K562 (cell line): ENCODE data around the gene STOM. TPM values are rescaled to one million over a fixed set of nuclear protein-coding genes. Genes with fewer than 3 reads are reported as not detected.

ENCODE experiments used
- ATAC-seq: fragments of 200-7000 bp; cut with Tn5 transposase; 3 replicates; pipeline ENCODE4 v1.9.1; 2020; ENCODE audit warnings: moderate library complexity
- BruUV-seq: library from RNA; stranded (reverse); fragments of 400-500 nt; replicated peaks from 2 replicates; lab custom pipeline; 2021; lab: Mats Ljungman, UMichigan
- CTCF ChIA-PET: fragments of 300-600 bp; formaldehyde crosslinking; extraction: SDS; loops from one replicate; lab custom pipeline; 2021; ENCODE audit warnings: low intra/inter-chr PET ratio; lab: Yijun Ruan, JAX
- POLR2A ChIA-PET: fragments of 300-600, 350-650 bp; sonication (Branson Sonifier 250); formaldehyde crosslinking; extraction: SDS; loops from one replicate; lab custom pipeline; 2021; ENCODE audit warnings: antibody characterized with exemption, inconsistent platforms; lab: Yijun Ruan, JAX
- DNase-seq, 4 experiments: peaks; one replicate each; pipeline versions ENCODE4 v3.0.0 to v3.0.0-alpha.2; 2011 to 2018; ENCODE audit warnings: low spot score in 3 of 4, mixed read lengths in 3 of 4; ENCODE audit errors: extremely low read depth in 1 of 4
- FAIRE-seq: peaks from 2 replicates; lab custom pipeline; 2011; peaks lifted over from hg19 to GRCh38; lab: Jason Lieb, UNC
- H2AFZ ChIP-seq: 2 replicates; pipeline ENCODE4 v1.6.0; 2011; ENCODE audit warnings: low read depth, low read length, control low read depth, inconsistent platforms
- H3K27ac ChIP-seq: fragments of 200-600 bp; 3 replicates; pipeline ENCODE4 v1.8.0; 2011; ENCODE audit warnings: low read depth, mild to moderate bottlenecking, control low read depth, inconsistent platforms, low read length, moderate library complexity, mixed read lengths; ENCODE audit errors: extremely low read depth
- H3K27me3 ChIP-seq, 2 experiments: fragments of 300-600 bp in 1 of 2; 2 replicates in 1 of 2; 3 replicates in 1 of 2; pipeline versions ENCODE4 v1.6.0 to v1.8.0; 2011; ENCODE audit warnings: inconsistent platforms in 2 of 2, low read length in 2 of 2, mild to moderate bottlenecking in 1 of 2, mixed read lengths in 1 of 2, moderate library complexity in 1 of 2; ENCODE audit not compliant: control insufficient read depth in 2 of 2, insufficient read depth in 2 of 2
- H3K36me3 ChIP-seq: fragments of 300-600 bp; 3 replicates; pipeline ENCODE4 v1.8.0; 2011; ENCODE audit warnings: mild to moderate bottlenecking, low read length, inconsistent platforms; ENCODE audit not compliant: control insufficient read depth, insufficient read depth
- H3K4me1 ChIP-seq, 2 experiments: fragments of 200-600 bp in 1 of 2; replicated peaks in 1 of 2; 2 replicates in 1 of 2; 3 replicates in 1 of 2; pipeline versions ENCODE4 v1.5.1 to v1.8.0; 2011; ENCODE audit warnings: inconsistent platforms in 2 of 2, low read length in 2 of 2, mild to moderate bottlenecking in 1 of 2, mixed read lengths in 1 of 2, moderate library complexity in 1 of 2; ENCODE audit not compliant: control insufficient read depth in 2 of 2, insufficient read depth in 2 of 2
- H3K4me2 ChIP-seq: 2 replicates; pipeline ENCODE4 v1.6.1; 2011; ENCODE audit warnings: low read length, control low read depth, inconsistent platforms, mixed read lengths; ENCODE audit not compliant: insufficient read depth
- H3K4me3 ChIP-seq: fragments of 200-600 bp; sonication (generic), shearing (Covaris generic); 2 replicates; pipeline ENCODE4 v1.5.1; 2016; ENCODE audit warnings: control low read depth, inconsistent platforms
- H3K79me2 ChIP-seq: fragments of 200-600 bp; 3 replicates; pipeline ENCODE4 v1.8.0; 2011; ENCODE audit warnings: low read length, inconsistent platforms; ENCODE audit not compliant: control insufficient read depth, insufficient read depth
- H3K9ac ChIP-seq, 2 experiments: 2 replicates each; pipeline versions ENCODE4 v1.6.0 to v1.6.1; 2011; ENCODE audit warnings: low read depth in 2 of 2, low read length in 2 of 2, control low read depth in 1 of 2, inconsistent platforms in 1 of 2, mild to moderate bottlenecking in 1 of 2, mixed read lengths in 1 of 2; ENCODE audit not compliant: insufficient read depth in 1 of 2
- H3K9me1 ChIP-seq: one replicate; pipeline ENCODE4 v1.6.0; 2011; ENCODE audit warnings: inconsistent platforms, mild to moderate bottlenecking, low read length, moderate library complexity; ENCODE audit not compliant: control insufficient read depth, insufficient read depth
- H3K9me3 ChIP-seq: replicated peaks from 2 replicates; pipeline ENCODE4 v1.5.1; 2011; ENCODE audit warnings: low read depth, low read length, inconsistent platforms; ENCODE audit not compliant: control insufficient read depth, insufficient read depth
- H4K20me1 ChIP-seq: replicated peaks from 2 replicates; pipeline ENCODE4 v1.6.1; 2011; ENCODE audit warnings: low read length, inconsistent platforms, mixed read lengths; ENCODE audit not compliant: control insufficient read depth, insufficient read depth
- CGGBP1 ChIP-seq: fragments of 250-450 bp; sonication (Bioruptor Pico); IDR thresholded peaks from 2 replicates; pipeline ENCODE4 v1.9.0; 2021; ENCODE audit warnings: mild to moderate bottlenecking
- CHCHD3 ChIP-seq: fragments of 250-450 bp; sonication (Bioruptor Pico); IDR thresholded peaks from 2 replicates; pipeline ENCODE4 v2.1.2; 2022; ENCODE audit warnings: mild to moderate bottlenecking
- EGR1 ChIP-seq: fragments of 450-650 bp; conservative IDR thresholded peaks from 2 replicates; pipeline ENCODE4 v1.6.1; 2017; ENCODE audit warnings: mild to moderate bottlenecking
- FOXM1 ChIP-seq, 2 experiments: fragments of 450-650 bp in 1 of 2; sonication (generic) in 1 of 2; formaldehyde crosslinking in 1 of 2; IDR thresholded peaks; 2 replicates each; pipeline versions ENCODE4 v1.6.1 to v1.9.0; 2017 to 2022; ENCODE audit warnings: low read depth in 2 of 2, mild to moderate bottlenecking in 2 of 2, missing genetic modification reagents in 1 of 2, moderate library complexity in 1 of 2
- ID3 ChIP-seq, 2 experiments: fragments of 250-450 bp in 1 of 2; fragments of 450-650 bp in 1 of 2; sonication (Bioruptor Pico) in 1 of 2; IDR thresholded peaks; 2 replicates each; pipeline versions ENCODE4 v1.6.1 to v1.8.0; 2016 to 2021; ENCODE audit warnings: mild to moderate bottlenecking in 2 of 2, moderate library complexity in 2 of 2, missing compliant biosample characterization in 1 of 2, missing genetic modification characterization in 1 of 2
- ILF3 ChIP-seq: fragments of 450-650 bp; IDR thresholded peaks from 2 replicates; pipeline ENCODE4 v1.6.1; 2018; ENCODE audit warnings: antibody characterized with exemption, mild to moderate bottlenecking, moderate library complexity, borderline replicate concordance
- KAT2B ChIP-seq: IDR thresholded peaks from one replicate; pipeline ENCODE4 v1.6.1; 2012; ENCODE audit warnings: low read depth, mild to moderate bottlenecking, control low read depth, inconsistent platforms, low read length, moderate library complexity
- L3MBTL2 ChIP-seq: fragments of 450-650 bp; IDR thresholded peaks from 2 replicates; pipeline ENCODE4 v1.6.1; 2016; ENCODE audit warnings: mild to moderate bottlenecking, moderate library complexity
- SMARCA4 ChIP-seq: fragments of 450-650 bp; IDR thresholded peaks from 2 replicates; pipeline ENCODE4 v1.6.1; 2016
- SMC3 ChIP-seq: conservative IDR thresholded peaks from 2 replicates; pipeline ENCODE4 v1.6.1; 2011; ENCODE audit warnings: low read depth, low read length, improper control_type of control experiment; ENCODE audit not compliant: insufficient read depth
- THRB ChIP-seq: fragments of 450-650 bp; formaldehyde crosslinking; conservative IDR thresholded peaks from 2 replicates; pipeline ENCODE4 v1.4.0; 2022; ENCODE audit warnings: mild to moderate bottlenecking, missing genetic modification characterization
- ZBTB2 ChIP-seq: fragments of 450-650 bp; IDR thresholded peaks from 2 replicates; pipeline ENCODE4 v1.6.1; 2016; ENCODE audit warnings: antibody characterized with exemption
- WGBS: fragments of 100-300 bp; shearing (Covaris generic); methylation state at CpG from one replicate; pipeline ENCODE4 v1.1.6; 2016; ENCODE audit warnings: low coverage, mixed read lengths; ENCODE audit not compliant: insufficient coverage; ENCODE audit errors: missing lambda C conversion rate; 5-methylcytosine and 5-hydroxymethylcytosine counted together
- in situ Hi-C: fragments of 300-500 bp; cut with MboI; formaldehyde crosslinking; loops from 4 replicates; pipeline ENCODE4 v1.15.0; 2018; ENCODE audit warnings: inconsistent platforms, mixed read lengths
- intact Hi-C: fragments of 100-400 bp; cut with micrococcal nuclease; formaldehyde crosslinking; loops from 2 replicates; pipeline ENCODE4 v1.14.2; 2022
- polyA plus RNA-seq, 8 experiments: library from polyadenylated mRNA; depleted of rRNA in 4 of 8; stranded (reverse) in 5 of 8; unstranded in 3 of 8; fragments of >200 nt; fragmentation: Nextera tagmentation in 2 of 8; fragmentation: Illumina TruSeq in 1 of 8; extraction: Ambion mirVana in 2 of 8; extraction: Trizol in 1 of 8; gene quantifications; 2 replicates each; pipeline versions ENCODE4 v1.2.1 to v1.2.3, GENCODE V29; 2011 to 2014; ENCODE audit warnings: inconsistent platforms in 1 of 8, missing spikeins in 1 of 8
- total RNA-seq, 7 experiments: library from RNA; depleted of rRNA in 6 of 7; stranded (reverse); fragments of >200 nt in 6 of 7; fragmentation: Illumina TruSeq in 2 of 7; extraction: Trizol in 2 of 7; gene quantifications; 2 replicates each; pipeline versions ENCODE4 v1.2.1 to v1.2.3, GENCODE V29; 2011 to 2021; ENCODE audit warnings: low replicate concordance in 1 of 7

Gene STOM
- total and polyA plus RNA-seq, 9 of the 15 experiments (the other 6 are each of a cell fraction or from before 2014, with no cell fraction given), result 23.2 to 140 (median 43.9) TPM

- in situ Hi-C loops (no loop called here), intact Hi-C loops (no loop called here)
- Histone ChIP-seq H3K4me3 (no peak overlapping the region), H3K27ac (no peak overlapping the region), H3K9me1 (no peaks in the 10 kb centered on the region), H3K27me3 (no peaks in the 10 kb centered on the region), H3K9me3 (no peaks in the 10 kb centered on the region), H3K4me2 (no peak overlapping the region), H2AFZ (no peak overlapping the region), H4K20me1 (no peaks in the 10 kb centered on the region), H3K4me1 (peaks cover 14 to 20% of the 10 kb centered on the region in 2 experiments; a peak in 4 of 5 replicates), H3K36me3 (peaks cover 34% of the 10 kb centered on the region; the same call in 2 of the 3 replicates), H3K79me2 (no peaks in the 10 kb centered on the region), H3K9ac (no peak overlapping the region)
- FAIRE-seq (no peak), ATAC-seq (no peak), DNase-seq (no peak)
- CTCF ChIA-PET, result no interaction called here
- no TSS peak for BruUV-seq
- 91% methylated on average over 4 of the region's 4 CpGs for WGBS
- TF ChIP-seq ID3 (CRISPR knock-in tag; IDR thresholded peaks at IDR 0.05) (no peak), ID3 (tag; IDR thresholded peaks at IDR 0.05) (no peak), CGGBP1 (CRISPR knock-in tag) (no peak), EGR1 (no peak), THRB (CRISPR knock-in tag) (no peak), ILF3 (no peak), ZBTB2 (no peak), CHCHD3 (CRISPR knock-in tag) (no peak), L3MBTL2 (no peak), KAT2B (no peak), SMARCA4 (no peak), FOXM1 (IDR thresholded peaks at IDR 0.05; ENCODE audit: low read depth) (no peak), FOXM1 (CRISPR knock-in tag; IDR thresholded peaks at IDR 0.05; ENCODE audit: low read depth) (no peak), SMC3 (no peak)
- POLR2A ChIA-PET, result no interaction called here
These were observed 33.4 kb downstream of the STOM start for GRCh38 chr9:121336665-121337064.
